Measurements from ENCODE around the gene CHST7. TPM values are rescaled to one million over a fixed set of nuclear protein-coding genes. Genes with fewer than 3 reads are reported as not detected.

The CHST7 gene
- total RNA-seq, 8 experiments from 2014 or later, result 1.0 to 36.7 (median 2.6) TPM

DNA sequence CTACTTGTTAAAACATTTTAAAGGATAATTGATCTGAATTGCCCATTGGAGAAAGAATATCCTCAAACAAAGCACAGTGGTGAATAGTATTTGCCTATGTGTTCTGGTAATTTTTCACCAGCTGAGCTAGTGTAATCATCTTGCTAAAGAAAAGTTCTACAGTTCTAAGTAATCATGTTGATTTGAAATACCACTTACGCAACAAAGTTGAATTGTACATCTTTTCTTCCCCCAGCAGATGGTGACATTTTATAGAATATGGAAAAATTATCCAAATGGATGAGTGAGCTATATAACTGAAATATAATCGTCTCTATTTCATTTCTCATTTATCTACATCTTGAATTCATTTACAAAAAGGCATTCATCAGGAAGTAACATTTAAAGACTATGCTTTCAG is 18.6 kb upstream of the CHST7 start:
- H3K4me1 ChIP-seq (replicated peaks in 1 of 2), result peaks cover 0 to 2% of the 10 kb centered on the region in 2 donors
- in situ Hi-C loops (cut with MboI; ENCODE audit: low pct_unique_long_range_greater_than_20kb in 2 of 9, low sequenced_read_pairs in 9 of 9, unreplicated experiment in 9 of 9), result no loop called here
- 0 to 89% (median 40%) methylated on average over 1 to 2 of the region's 2 CpGs; no CpG with 5 or more reads in 3 of the 10 experiments for WGBS, 10 experiments
- H3K4me3 ChIP-seq, result no peak overlapping the region
- ATAC-seq (replicated peaks in 6 of 8), result peak in 2 of 8 experiments; percentile 49 to 60
- no peak overlapping the region for H3K27ac ChIP-seq

DNA sequence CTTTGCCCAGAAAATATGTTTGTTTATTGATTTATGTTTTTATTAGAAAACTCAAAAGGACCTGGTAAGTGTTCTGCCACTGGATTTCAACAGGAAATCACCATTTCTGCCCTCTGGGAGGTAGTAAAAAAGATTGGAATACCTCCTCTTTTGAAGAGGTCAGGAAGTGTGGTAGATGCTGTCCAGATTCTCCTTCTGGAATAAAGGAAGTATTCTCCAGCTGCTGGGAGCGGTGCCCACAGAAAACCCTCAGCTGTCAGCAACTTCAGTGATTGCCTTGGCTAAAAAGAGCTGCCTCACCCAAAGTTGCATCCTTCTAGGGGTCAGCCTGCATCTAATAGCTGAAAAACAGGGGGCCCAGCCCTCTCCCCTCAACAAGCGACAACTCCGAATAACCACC is 14.5 kb upstream of the CHST7 start:
- Histone ChIP-seq H3K4me3 (no peak overlapping the region), H3K27ac (no peak overlapping the region), H3K4me1 (replicated peaks in 1 of 2) (no peaks in the 10 kb centered on the region)
- ATAC-seq (replicated peaks in 6 of 8), result no peak
- in situ Hi-C loops (cut with MboI; ENCODE audit: low pct_unique_long_range_greater_than_20kb in 2 of 9, low sequenced_read_pairs in 9 of 9, unreplicated experiment in 9 of 9), result no loop called here
- WGBS, 10 experiments, result 59% methylated on average over 3 of the region's 3 CpGs; no CpG with 5 or more reads in 9 of the 10 experiments

DNA sequence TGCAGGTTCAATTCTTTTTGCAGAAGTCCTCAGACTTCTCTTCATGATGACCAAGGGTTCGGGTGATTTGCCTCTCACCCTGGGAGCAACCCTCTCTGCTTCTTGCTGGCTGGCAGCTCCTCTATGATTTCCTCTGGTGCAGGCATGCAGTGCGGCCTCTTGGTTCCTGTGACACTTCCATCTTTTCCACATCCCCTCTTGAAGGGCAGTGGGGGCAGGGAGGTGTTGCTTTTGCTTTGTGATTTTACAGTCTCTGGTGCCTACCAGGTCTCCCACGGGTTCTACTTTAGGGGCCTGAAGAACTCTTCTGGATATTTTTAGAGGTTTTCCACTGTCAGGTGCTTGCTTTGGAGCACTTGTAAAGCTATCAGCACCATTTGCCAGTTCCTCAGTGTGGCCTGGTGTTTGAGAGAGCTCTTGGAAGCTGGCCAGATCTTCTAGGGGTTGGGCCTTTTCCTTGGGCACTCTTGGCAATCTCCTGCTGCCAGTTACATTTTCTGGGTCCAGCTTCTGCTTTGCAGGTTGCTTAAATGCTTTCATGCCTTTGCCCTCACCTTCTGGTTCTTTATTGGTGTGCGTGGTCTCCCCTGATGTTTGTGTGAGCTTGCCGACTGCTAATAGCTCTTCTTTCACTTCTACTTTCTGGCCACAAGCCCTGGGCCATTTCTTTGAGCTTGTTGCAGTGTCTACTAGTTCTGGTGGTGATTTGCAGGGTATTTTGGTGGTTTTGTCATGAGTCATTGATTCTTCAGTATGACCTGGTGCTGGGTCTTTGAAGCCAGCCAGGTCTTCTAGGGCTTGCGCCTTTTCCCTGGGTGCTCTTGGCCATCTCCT is 11.5 kb upstream of the CHST7 start:
- in situ Hi-C loops (cut with MboI; ENCODE audit: low pct_unique_long_range_greater_than_20kb in 2 of 9, low sequenced_read_pairs in 9 of 9, unreplicated experiment in 9 of 9), result no loop called here

DNA sequence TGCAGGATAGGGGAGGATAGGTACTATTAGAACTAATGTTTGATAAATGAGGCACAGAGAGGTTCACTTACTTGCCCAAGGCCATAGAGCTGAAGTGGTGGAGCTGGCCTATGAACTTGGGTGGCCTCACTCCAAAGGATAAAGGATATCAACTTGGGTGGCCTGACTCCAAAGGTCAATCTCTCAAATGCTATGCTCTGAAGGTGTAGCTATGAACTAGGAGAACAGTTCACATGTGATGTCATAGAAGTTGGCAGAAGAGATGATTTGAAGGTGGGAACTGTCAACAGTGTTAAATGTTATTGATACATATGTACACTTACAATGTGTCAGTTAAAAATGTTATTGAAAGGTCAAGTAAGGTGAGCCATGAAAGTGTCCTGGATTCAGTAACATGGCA is 6.2 kb upstream of the CHST7 start:
- in situ Hi-C loops (cut with MboI; ENCODE audit: low pct_unique_long_range_greater_than_20kb in 2 of 9, low sequenced_read_pairs in 9 of 9, unreplicated experiment in 9 of 9), result no loop called here
- H3K4me1 ChIP-seq (replicated peaks in 1 of 2), result no peaks in the 10 kb centered on the region
- H3K27ac ChIP-seq, result no peak overlapping the region
- no peak for ATAC-seq (replicated peaks in 6 of 8)
- no peak overlapping the region for H3K4me3 ChIP-seq

More for the DNA sequence above, 11.5 kb upstream of the CHST7 start:
- Histone ChIP-seq H3K27ac (no peak overlapping the region), H3K4me1 (replicated peaks in 1 of 2) (no peaks in the 10 kb centered on the region), H3K4me3 (no peak overlapping the region)
- WGBS, 10 experiments, result 38 to 100% (median 83%) methylated on average over 1 to 4 of the region's 6 CpGs; no CpG with 5 or more reads in 3 of the 10 experiments
- no peak for ATAC-seq (replicated peaks in 6 of 8)

DNA sequence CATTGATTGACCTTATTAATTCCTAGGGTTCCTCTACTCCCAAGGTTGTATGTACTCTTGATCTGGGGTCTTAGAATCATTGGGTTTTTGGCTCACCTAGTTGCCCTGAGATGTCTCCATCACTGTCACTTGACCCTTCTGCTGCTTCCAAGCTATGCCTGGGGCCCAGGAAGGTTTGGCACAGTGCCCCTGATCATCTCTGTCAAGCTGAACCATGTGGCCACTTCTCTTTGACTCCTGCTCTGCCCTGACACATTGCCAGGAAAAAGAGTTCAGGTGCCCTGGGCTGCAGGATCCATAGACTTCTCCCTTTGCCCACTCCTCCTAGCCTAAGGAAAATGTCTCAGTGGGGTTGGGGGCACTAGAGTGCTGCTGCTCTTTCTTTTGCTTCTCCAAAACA is 3.9 kb upstream of the CHST7 start:
- H3K4me1 ChIP-seq (replicated peaks in 1 of 2), result no peaks in the 10 kb centered on the region
- in situ Hi-C loops (cut with MboI; ENCODE audit: low pct_unique_long_range_greater_than_20kb in 2 of 9, low sequenced_read_pairs in 9 of 9, unreplicated experiment in 9 of 9), result no loop called here
- no peak overlapping the region for H3K4me3 ChIP-seq
- ATAC-seq (replicated peaks in 6 of 8), result no peak
- no peak overlapping the region for H3K27ac ChIP-seq

DNA sequence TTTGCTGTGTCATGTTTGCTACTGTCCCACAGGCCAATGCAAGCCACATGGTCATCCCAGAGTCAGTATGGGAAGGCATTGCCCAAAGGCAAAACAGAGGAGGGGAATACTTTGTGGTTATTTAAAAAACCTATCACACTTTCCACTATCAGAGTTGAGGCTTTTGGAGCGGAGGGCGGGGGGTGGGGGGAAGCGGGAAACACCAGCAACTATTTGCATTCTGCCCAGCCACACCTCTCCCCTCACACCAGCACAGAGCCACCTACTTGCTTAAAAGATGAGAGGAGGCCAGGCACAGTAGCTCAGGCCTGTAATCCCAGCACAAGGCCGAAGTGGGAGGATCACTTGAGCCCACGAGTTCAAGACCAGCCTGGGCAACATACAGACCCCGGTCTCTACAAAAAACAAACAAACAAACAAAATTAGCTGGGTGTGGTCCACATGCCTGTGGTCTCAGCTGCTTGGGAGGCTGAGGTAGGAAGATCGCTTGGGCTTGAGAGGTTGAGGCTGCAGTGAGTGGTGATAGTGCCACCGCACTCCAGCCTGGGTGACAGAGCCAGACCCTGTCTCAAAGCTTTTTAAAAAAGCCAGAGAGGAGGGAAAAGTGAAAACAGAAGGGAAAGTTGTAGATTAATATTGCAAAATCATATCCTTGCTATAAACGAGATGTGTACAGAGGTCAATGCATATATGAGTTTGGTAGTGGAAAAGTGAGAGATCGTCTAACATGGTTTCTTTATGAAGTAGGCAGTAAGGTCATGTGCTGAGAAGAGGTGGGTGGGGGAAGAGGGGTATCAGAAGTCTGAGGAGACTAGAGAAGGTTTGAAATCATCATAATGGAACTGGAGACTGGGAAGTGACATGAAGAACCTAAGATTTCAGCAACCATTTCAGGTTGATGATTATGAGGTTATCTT is 1.9 kb upstream of the CHST7 start:
- WGBS, 10 experiments, result 55 to 100% (median 63%) methylated on average over 1 to 6 of the region's 10 CpGs; no CpG with 5 or more reads in 6 of the 10 experiments
- Histone ChIP-seq H3K4me1 (replicated peaks in 1 of 2) (peaks cover 0 to 4% of the 10 kb centered on the region in 2 donors), H3K27ac (no peak overlapping the region), H3K4me3 (no peak overlapping the region)
- peak in 3 of 8 experiments; percentile 8 to 47 (median 43) for ATAC-seq (replicated peaks in 6 of 8)
- in situ Hi-C loops (cut with MboI; ENCODE audit: low pct_unique_long_range_greater_than_20kb in 2 of 9, low sequenced_read_pairs in 9 of 9, unreplicated experiment in 9 of 9), result no loop called here

DNA sequence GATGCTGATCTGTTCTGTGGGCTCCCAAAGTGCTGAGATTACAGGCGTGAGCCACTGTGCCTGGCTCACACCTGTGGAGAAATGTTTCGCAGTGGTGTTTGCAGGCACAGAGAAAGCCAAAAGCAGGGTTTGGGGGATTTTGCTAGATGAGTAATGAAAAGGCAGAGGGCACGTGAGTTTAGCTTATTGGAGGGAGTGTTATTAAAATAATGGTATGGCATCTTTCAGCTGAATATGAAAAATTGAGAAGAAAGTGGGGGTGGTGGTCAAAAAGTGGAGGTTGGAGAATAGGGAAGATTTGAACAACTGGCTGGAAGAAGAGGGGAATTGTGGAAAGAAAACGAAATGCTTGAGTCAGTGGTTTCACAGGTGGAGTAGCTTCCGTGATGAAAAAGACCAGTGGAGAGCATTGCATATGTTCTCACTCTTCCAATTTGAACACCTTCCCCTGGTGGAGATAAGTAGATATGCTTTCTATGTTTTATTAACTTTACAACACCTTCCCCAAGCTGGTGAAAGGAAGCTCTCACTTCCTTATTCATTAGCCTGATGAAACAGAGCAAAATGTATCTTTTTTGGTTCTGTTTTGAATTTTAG is 1.1 kb upstream of the CHST7 start:
- H3K27ac ChIP-seq, result no peak overlapping the region
- no peak overlapping the region for H3K4me3 ChIP-seq
- no peak for ATAC-seq (replicated peaks in 6 of 8)
- peaks cover 0 to 4% of the 10 kb centered on the region in 2 donors for H3K4me1 ChIP-seq (replicated peaks in 1 of 2)
- in situ Hi-C loops (cut with MboI; ENCODE audit: low pct_unique_long_range_greater_than_20kb in 2 of 9, low sequenced_read_pairs in 9 of 9, unreplicated experiment in 9 of 9), result no loop called here
- 39 to 100% (median 84%) methylated on average over 1 to 5 of the region's 5 CpGs; no CpG with 5 or more reads in 2 of the 10 experiments for WGBS, 10 experiments

DNA sequence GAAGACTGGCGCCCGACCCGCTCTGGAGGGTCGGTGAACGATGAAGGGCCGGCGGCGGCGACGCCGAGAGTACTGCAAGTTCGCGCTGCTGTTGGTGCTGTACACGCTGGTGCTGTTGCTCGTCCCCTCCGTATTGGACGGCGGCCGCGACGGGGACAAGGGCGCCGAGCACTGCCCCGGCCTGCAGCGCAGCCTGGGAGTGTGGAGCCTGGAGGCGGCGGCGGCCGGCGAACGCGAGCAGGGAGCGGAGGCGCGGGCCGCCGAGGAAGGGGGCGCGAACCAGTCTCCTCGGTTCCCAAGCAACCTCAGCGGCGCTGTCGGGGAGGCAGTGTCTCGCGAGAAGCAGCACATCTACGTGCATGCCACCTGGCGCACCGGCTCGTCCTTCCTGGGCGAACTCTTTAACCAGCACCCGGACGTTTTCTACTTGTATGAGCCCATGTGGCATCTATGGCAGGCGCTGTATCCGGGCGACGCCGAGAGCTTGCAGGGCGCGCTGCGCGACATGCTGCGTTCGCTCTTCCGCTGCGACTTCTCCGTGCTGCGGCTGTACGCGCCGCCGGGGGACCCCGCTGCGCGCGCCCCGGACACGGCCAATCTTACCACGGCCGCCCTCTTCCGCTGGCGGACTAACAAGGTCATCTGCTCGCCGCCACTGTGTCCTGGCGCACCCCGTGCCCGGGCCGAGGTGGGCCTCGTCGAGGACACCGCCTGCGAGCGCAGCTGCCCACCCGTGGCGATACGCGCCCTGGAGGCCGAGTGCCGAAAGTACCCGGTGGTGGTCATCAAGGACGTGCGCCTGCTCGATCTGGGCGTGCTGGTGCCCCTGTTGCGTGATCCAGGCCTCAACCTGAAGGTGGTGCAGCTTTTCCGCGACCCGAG is 568 bp downstream of the CHST7 start:
- peak; percentile 11 to 60 (median 53) for ATAC-seq (replicated peaks in 6 of 8)
- Histone ChIP-seq H3K27ac (no peak overlapping the region), H3K4me1 (replicated peaks in 1 of 2) (peaks cover 0 to 4% of the 10 kb centered on the region in 2 donors), H3K4me3 (peak overlapping the region; percentile 40 to 58 (median 44))
- in situ Hi-C loops (cut with MboI; ENCODE audit: low pct_unique_long_range_greater_than_20kb in 2 of 9, low sequenced_read_pairs in 9 of 9, unreplicated experiment in 9 of 9), result no loop called here
- 16 to 40% methylated on average over 7 of the region's 107 CpGs; no CpG with 5 or more reads in 8 of the 10 experiments for WGBS, 10 experiments

DNA sequence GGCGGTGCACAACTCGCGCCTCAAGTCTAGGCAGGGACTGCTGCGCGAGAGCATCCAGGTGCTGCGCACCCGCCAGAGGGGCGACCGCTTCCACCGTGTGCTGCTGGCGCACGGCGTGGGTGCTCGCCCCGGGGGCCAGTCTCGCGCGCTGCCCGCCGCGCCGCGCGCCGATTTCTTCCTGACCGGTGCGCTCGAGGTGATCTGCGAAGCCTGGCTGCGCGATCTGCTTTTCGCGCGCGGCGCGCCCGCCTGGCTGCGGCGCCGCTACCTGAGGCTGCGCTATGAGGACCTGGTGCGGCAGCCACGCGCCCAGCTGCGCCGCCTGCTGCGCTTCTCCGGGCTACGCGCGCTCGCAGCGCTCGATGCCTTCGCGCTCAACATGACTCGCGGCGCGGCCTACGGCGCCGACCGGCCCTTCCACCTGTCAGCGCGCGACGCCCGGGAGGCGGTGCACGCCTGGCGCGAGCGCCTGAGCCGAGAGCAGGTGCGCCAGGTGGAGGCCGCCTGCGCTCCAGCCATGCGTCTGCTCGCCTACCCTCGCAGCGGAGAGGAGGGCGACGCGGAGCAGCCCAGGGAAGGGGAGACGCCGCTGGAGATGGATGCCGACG is 1.3 kb downstream of the CHST7 start:
- 24% methylated on average over 10 of the region's 90 CpGs; no CpG with 5 or more reads in 9 of the 10 experiments for WGBS, 10 experiments
- ATAC-seq (replicated peaks in 6 of 8), result peak in 6 of 8 experiments; percentile 13 to 60 (median 38)
- H3K4me3 ChIP-seq, result peak overlapping the region; percentile 40 to 58 (median 44)
- H3K4me1 ChIP-seq (replicated peaks in 1 of 2), result peaks cover 0 to 4% of the 10 kb centered on the region in 2 donors
- in situ Hi-C loops (cut with MboI; ENCODE audit: low pct_unique_long_range_greater_than_20kb in 2 of 9, low sequenced_read_pairs in 9 of 9, unreplicated experiment in 9 of 9), result no loop called here
- H3K27ac ChIP-seq, result no peak overlapping the region

DNA sequence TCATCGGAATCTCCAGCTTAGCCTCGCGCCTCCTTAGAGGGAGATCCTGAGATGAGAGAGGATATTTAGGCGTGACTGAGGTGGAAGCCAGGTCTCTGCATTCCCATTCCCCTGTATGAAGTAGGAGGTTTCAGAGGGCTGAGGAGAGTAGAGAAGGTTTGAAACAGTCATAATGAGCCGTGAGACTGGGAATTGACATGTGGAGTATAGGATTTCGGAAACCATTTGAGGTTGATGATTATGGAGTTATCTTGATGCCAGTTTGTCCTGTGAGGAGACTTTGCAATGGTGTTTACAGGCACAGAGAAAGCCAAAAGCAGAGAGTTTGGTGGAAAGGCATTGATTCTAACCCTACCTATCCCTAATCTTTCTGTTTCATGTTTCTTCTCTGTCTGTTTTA is 2.0 kb downstream of the CHST7 start:
- ATAC-seq (replicated peaks in 6 of 8), result no peak
- peak overlapping the region; percentile 40 to 58 (median 44) for H3K4me3 ChIP-seq
- in situ Hi-C loops (cut with MboI; ENCODE audit: low pct_unique_long_range_greater_than_20kb in 2 of 9, low sequenced_read_pairs in 9 of 9, unreplicated experiment in 9 of 9), result no loop called here
- H3K4me1 ChIP-seq (replicated peaks in 1 of 2), result peaks cover 0 to 4% of the 10 kb centered on the region in 2 donors
- H3K27ac ChIP-seq, result no peak overlapping the region
- WGBS, 10 experiments, result 0 to 25% (median 14%) methylated on average over 1 to 3 of the region's 6 CpGs; no CpG with 5 or more reads in 7 of the 10 experiments

DNA sequence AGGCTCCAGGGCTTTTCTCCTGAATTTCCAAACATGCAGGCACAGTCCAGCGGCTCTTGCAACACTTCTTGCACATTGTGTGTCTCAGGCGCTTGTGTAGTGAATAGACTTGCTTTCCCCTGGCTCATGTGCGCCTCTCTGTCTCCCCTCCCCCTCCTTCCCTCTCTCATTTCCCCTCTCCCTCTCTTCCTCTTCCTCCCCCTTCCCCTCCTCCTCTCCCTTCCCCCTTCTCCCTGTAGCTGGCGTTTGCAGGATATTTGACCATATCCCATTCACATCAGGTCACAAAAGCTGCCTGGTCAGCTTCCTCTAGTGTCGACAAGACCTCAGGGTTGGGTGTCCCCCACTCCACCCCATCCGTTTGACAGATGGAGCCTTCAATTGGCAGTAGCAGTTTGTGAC is 2.4 kb downstream of the CHST7 start:
- peak overlapping the region; percentile 40 to 58 (median 44) for H3K4me3 ChIP-seq
- in situ Hi-C loops (cut with MboI; ENCODE audit: low pct_unique_long_range_greater_than_20kb in 2 of 9, low sequenced_read_pairs in 9 of 9, unreplicated experiment in 9 of 9), result no loop called here
- whole genome bisulfite sequencing, 10 experiments, result 0% methylated on average over 1 of the region's 6 CpGs; no CpG with 5 or more reads in 8 of the 10 experiments
- no peak overlapping the region for H3K27ac ChIP-seq
- ATAC-seq (replicated peaks in 6 of 8), result no peak
- H3K4me1 ChIP-seq (replicated peaks in 1 of 2), result peaks cover 0 to 4% of the 10 kb centered on the region in 2 donors

DNA sequence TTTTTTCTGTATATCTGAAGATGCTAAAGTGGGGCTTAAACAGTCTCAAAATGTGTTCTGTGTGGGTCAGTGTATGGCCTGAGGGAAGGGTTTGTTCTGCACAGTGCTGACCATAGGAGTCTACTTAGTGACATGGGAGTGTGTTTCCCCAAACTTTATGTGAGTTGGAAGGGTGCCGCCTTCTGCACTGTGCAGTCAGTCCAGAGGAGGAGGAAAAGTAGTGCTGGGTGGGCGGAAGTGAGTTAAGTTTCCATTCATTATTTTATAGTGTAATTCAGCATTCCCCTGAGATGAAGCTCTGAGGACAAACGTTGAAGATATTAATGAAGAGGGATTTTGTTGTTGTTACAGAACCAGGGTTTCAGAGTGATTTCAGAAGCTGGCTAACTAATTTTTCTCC is 2.9 kb downstream of the CHST7 start:
- H3K4me3 ChIP-seq, result peak overlapping the region in 4 of 5 donors; percentile 40 to 58 (median 48)
- in situ Hi-C loops (cut with MboI; ENCODE audit: low pct_unique_long_range_greater_than_20kb in 2 of 9, low sequenced_read_pairs in 9 of 9, unreplicated experiment in 9 of 9), result no loop called here
- ATAC-seq (replicated peaks in 6 of 8), result peak in 2 of 8 experiments; percentile 4 to 8
- H3K4me1 ChIP-seq (replicated peaks in 1 of 2), result peaks cover 0 to 4% of the 10 kb centered on the region in 2 donors
- H3K27ac ChIP-seq, result no peak overlapping the region
- 7 to 54% (median 33%) methylated on average over 1 to 3 of the region's 3 CpGs; no CpG with 5 or more reads in 5 of the 10 experiments for WGBS, 10 experiments
